ENCODE results near the gene C19orf81. TPM values are rescaled to one million over a fixed set of nuclear protein-coding genes. Genes with fewer than 3 reads are reported as not detected.

C19orf81 gene
- total RNA-seq, 1 experiment from 2014 or later = 2.1 TPM

DNA sequence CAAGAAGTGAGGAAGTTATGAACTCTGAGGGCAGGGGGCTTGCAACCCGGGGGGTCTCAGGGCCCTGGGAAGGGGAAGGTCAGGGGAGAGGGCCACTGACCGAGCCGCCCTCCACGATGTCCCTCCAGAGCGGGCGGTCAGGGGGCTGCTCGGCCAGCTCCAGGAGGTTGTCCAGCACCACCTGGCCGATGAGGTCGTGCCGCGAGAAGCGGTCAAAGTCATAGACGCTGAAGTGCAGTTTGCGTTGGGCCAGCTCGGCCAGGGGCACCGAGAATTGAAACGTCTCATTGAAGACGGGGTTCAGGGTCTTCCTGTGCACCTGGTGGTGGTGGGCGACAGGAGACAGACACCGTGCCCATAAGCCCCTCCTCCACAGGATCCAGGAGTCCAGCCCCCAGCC, 20.1 kb upstream of the C19orf81 start:
- no peak for DNase-seq (ENCODE audit: low spot score)

DNA sequence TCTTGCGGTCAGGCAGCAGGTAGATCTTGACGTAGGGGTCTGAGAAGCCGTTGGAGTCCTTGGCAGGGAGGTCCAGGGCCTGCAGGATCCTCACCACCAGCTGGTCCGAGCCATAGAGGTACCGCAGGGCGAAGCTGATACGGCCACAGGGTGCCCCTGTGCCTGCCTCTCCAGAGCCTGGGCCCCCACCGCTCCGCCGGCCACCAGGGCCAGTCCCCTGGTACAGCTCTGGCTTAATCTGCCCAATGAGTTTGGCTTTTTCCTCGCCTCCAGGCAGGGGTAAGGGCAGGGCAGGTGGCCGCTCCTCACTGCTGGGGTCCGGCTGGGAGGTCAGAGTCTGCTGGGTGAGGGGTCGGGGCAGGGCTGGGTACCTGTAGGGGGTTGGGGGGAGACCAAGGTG, 19.4 kb upstream of the C19orf81 start:
- no peak for DNase-seq (ENCODE audit: low spot score)

DNA sequence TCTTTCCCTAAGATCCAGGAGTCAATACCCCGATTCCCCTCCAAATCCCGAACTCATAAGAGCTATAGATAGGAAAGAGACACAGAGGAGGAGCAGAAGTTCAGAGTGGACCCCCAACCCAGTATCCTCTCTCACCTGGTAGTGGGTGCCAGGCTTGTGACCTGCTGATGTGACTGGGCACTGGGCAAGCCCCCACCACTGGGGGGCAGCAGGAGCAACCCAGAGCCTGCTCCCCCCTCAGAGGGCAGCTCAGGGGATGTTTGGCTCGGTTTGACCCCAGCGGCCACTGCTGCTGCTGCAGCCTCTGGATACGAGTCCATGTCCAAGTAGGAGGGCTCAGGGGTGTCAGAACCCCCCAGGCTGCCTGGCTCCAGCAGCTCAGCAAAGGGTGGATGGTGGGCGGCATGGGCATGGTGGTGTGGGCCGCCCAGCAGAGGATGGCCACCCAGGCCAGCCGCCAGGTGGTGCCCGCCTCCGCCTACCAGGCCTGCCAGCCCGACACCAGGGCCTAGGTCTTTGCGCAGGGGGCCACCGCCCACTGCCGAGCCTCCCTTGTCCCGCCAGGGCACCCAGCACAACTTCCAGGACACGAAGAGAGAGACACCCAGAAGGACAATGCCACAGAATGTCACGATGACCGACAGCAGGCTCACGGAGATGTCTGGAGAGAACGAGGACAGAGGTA, 17.0 kb upstream of the C19orf81 start:
- DNase-seq (ENCODE audit: low spot score) = no peak

DNA sequence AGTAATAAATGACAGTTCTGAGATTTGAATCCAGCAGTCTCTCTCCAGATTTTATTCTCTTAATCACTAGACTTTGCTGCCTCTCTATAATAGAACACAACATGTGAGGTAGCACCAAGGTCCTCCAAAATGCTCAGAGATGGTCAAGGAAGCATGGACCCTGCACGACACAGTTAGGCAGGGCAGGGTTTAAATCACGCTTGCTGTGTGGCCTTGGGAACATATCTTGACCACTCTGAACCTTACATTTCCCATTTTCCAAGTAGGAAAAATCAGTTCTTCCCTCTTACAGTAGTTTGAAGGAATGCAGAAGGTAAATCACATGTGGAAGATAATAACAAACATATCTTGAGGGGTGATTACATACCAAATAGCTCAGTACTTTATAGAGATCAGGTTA, 15.9 kb upstream of the C19orf81 start:
- DNase-seq (ENCODE audit: low spot score) = no peak

DNA sequence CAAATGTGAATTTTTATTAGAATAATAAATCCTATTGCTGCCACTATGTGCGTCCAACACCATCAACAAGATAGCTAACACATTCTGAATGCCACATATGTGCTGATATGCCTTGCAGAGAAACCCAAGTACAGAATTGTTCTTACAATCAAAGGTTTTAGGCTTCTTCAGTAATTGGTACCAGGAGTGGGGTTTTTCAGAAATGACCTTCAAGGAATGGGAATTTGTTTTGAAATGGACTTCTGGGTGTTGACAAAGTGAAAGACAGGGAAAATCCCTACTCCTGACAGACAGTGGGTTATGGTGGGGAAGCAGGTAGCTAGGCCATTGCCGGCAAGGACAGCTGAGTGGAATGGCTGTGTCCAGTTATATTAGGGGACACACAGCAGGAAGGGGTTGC, 15.3 kb upstream of the C19orf81 start:
- DNase-seq (ENCODE audit: low spot score) = no peak

DNA sequence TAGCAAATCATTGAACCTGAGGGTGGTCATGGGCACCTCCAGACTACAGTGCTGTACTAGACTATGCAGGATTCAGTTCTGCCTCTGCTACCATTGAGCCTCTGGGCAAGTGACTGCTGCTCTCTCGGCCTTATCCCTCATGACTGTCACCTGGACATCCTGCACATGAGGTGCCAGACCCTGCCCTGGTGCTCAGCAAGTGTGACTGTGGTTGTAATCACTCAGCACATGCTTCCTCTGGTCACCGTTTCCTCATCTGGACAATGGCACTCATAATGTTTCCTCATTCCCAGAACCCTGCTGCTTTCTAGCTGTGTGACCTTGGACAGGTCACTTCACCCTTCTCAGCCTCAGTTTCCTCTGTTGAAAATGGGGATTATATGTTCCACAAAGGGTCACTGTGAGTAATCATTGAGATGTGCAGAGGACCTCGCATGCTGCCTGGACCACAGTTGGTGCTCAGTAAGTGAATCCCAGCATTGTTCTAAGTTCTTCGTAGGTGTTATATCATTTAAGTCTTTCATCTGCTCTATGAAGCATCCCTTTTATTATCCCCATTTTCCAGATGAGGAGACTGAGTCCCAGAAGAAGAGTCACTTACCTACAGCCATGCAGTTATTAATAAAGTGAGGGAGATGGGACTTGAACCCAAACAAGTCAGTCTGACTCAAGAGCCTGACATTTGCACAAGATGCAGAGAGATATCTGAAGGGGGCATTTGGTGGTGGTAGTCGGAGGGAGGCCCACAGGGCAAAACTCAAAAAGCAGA, 12.7 kb upstream of the C19orf81 start:
- no peak for DNase-seq (ENCODE audit: low spot score)

DNA sequence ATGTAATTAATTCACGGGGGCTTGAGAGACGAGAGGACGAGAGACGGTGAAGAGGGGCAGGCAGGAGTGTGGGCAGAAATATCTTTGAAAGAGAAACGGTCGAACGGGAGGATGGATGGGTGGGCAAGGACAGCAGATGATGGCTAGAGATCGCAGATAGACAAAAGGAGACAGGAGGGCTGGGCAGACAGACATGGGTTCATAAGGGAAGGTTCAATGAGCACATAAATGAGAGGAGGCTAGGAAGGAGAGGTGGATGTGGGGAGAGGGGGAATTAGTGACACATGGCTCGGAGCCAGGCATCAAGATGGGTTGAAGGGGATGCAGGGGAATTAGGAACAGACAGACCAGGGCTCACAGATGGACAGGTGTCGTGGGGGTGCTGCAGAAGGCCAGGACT, 10.6 kb upstream of the C19orf81 start:
- no peak for DNase-seq (ENCODE audit: low spot score)

DNA sequence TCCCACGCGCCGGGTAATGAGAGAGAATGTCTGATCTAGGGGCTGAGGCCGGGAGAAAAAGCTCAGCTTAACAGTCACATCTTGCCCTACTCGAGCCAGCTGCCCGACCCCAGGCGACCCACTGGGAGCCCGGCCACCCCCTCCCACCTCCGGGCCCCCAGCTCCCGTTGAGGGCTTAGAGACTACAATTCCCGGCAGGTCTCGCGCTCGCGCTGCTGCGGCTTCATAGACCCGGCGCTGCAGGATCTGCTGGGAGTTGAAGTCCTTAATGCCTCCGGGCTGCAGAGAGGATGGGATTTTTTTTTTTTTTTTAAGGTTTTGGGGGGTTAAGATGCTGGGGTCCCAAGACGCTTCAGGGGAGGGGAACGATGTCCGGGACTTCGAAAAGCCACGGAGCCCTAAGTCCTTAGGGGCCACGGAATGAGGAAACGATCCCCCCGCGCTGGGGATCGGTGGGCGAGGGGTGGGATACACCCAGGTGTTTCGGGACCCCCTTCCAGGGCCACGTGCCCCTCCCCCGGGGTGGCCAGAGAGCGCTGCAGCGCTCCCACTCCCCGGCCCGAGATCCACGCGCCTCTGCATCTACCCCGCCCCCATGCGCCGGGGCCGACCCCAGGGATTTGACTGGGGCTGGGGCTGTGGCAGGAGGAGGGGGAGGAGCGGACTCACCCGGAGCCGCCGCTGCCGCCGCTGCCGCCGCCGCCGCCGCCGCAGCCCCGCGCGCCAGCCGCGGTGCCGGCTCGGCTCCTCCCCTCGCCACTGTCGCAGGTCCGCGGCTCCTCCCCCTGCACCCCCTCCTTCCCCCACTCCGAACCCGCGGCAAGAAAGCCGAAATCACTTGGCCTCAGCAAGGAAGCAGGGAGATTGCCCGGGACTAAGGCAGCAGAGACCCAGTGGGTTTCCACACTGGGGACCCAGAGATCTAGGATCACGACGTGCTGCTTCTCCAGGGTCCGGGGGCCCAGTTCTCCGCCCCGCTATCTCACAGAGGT, 9.8 kb upstream of the C19orf81 start, which contains the start of gene SYT3:
Gene SYT3, minus strand, starts transcription at position 761 of the 992 bp plus-strand sequence. CDS start 2,470 bp downstream, outside the sequence.
- peak; percentile 43 for DNase-seq (ENCODE audit: low spot score)

DNA sequence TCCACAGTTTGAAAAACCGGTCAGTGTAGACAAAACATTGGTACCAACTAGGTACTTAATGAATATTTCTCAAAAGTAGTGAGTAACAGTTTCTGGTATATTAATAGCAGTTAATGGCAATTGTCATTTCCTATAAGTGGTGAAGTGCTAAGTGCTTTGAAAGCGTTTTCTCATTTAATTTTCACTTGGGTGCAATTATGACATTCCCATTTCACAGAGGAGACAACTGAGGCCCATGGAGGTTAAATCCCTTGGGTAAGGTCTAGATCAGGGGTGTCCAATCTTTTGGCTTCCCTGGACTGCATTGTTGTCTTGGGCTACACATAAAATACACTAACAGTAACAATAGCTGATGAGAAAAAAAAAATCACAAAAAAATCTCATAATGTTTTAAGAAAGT, 8.9 kb upstream of the C19orf81 start:
- no peak for DNase-seq (ENCODE audit: low spot score)

DNA sequence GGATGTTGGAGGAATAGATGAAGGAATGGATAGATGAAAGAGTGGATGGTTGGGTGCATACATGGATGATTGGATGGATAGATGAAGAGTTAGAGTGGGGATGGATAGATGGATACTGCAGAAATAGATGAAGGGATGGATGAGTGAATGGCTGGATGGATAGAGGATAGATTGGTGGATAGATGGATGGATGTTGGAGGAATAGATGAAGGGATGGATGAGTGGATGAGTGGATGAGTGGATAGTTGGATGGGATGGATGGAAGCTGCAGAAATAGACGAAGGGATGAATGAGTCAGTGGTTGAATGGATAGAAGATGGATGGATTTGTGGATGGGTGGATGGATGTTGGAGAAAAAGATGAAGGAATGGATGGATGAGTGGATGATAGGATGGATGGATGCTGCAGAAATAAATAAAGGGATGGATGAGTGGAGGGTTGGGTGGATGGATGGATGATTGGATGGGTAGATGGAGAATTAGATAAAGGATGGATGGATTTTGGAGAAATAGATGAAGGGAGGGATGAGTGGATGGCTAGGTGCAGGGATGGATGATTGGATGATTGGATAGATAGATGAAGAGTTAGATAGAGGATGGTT, 4.8 kb upstream of the C19orf81 start:
- no peak for DNase-seq (ENCODE audit: low spot score)

DNA sequence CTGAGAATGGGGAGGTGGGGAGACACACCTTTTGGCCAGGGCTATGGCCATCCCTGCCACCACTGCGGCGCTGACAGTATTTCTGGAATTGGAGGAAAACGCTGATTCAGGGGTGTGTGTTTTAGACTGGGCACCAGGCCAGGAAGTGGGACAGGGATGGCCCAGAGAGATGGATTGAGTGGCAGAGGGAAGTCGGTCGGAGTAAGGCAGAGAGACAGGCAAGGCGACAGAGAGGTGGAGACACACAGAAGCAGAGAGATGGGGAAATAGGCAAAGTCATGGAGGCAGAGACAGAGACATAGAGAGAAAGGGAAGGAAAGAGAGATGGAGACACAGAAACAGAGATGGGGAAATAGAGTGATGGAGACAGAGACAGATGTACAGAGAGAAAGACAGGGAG, 4.1 kb upstream of the C19orf81 start:
- DNase-seq (ENCODE audit: low spot score) = no peak

DNA sequence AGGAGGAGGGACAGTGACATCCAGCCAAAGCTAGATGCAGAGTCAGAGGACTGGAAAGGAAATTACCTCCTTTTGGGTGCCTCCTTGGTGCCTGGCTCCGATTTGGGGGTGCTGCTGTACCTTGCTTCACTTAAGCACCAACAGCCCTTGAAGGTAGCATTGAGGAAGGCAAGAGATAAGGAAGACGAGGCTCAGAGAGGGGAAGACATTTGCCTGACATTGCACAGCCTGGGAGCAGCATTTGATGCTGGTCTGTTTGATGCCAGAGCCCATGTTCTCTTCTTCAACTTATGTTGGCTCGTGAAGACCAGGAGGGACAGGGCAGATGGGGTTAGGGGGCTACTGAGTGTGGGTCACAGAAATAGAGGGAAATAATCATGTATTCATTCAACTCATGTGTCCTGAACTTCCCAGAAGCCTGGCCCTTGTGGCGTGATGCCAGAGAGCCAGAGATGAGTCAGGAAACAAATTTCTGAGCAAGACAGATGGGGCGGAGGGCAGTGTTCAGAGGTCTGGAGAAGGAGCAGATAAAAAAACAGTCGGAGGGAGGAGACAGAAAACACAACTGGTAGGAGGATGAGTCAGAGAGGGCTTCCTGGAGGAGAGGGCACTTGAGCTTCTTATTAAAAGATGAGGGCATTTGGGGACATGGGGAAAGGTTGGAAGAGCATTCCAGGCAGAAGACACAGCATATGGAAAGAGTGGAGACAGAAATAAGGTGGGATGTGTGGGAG, 3.0 kb upstream of the C19orf81 start:
- peak; percentile 93 for DNase-seq (ENCODE audit: low spot score)

DNA sequence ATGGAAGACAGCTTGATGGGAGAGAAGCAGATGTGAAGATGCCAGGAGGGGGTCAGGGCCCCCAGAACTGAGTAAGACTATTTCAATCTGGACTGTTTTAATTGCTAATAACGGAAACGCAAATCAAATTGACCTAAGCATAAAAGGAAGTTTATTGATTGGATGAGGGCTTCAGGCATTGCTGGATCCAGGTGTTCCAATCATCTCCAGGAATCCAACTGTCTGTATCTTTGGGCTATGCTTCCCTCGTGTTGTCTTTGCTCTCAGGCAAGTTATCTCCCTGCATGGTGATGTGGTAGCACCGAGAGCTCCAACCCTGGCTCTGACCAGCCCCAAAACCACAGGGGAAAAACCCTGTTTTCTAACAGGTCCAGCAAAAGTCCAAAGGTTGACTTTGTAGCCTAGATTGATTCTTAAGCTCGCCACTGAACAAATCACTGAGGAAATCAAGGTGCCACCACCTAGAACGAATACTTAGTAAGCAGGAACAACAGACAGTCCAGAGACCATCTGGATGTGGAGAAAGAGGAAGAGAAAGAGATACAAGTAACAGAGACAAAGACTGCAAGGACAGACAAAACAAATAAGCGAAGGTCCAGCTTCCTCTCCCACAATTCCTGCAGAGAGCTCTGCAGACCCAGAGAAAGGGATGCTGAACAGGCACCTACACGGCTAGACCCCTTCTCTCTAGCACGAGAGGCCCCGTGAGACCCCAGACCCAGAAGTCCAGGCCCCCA, 1.2 kb upstream of the C19orf81 start:
- DNase-seq (ENCODE audit: low spot score) = no peak

DNA sequence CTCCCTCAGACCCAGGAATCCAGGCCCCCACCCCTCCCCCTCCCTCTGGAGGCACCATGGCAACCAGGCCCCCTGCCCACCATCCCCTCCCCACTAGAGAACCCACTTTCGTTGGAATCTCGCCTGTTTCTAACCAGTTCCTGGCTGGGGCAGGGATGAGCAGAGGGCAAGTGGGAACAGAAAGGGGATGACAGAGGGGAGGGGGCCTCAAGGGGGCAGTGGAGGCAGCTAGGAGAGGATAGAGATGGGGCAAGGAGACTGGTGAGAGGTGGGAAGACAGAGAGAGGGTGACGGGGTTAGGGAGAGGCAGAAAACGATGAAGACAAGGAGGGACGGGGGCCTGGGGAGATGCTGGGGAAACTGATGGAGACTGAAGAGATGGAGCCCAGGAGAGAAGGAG, 586 bp upstream of the C19orf81 start:
- DNase-seq (ENCODE audit: low spot score) = no peak

DNA sequence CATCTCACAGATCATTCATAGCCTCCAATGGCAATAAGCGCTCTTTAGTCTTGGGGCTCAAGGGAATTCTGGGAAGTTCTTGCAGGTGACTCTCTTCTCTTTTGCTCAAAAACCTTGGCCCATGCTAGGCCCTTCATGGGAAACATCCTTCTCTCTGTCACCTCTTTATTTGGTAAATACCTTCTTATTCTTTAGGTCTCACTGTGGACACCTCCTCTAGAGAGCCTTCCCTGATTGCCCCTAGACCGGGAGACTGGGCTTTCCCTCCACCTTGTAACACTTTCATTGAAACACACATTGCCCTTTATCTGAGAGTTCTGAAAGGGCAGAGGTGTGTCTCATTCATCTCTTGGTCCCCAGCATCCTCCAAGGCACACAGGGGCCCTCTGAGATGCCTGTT, 1.9 kb downstream of the C19orf81 start:
- DNase-seq (ENCODE audit: low spot score) = no peak

DNA sequence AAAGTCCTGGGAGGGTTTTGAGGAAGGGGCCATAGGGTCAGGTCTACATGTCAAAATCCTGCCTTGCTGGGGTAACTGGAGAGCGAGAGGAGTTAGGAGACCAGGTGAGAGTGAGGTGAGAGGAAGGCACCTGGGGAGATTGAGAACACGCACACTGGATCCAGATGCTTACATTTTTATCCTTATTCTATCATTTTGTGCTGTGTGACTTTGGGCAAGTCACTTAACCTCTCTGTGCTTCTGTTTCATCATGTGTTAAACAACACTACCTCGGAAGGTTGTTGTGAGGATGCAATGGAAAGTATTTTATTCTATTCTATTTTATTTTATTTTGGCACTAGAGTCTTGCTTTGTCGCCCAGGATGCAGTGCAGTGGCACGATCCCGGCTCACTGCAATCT, 3.5 kb downstream of the C19orf81 start:
- DNase-seq (ENCODE audit: low spot score) = no peak

DNA sequence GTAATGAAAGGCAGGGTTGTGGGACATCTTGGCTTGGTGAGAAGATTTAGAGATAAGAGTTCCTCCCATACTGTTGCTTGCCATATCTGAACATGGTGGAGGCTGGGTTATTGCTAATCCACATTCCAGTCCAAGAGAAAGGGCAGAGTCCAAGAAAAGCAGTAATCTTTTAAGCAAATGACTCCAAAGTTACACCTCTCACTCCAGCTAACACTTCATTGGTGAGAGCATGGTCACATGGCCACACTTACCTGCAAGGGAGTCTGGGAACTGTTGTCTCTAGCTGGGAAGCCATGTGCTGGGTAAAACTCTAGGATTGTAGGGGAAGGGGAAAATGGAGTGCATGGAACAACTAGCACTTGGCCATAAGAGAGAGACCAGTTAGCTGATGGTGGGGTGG, 5.6 kb downstream of the C19orf81 start:
- DNase-seq (ENCODE audit: low spot score) = no peak

DNA sequence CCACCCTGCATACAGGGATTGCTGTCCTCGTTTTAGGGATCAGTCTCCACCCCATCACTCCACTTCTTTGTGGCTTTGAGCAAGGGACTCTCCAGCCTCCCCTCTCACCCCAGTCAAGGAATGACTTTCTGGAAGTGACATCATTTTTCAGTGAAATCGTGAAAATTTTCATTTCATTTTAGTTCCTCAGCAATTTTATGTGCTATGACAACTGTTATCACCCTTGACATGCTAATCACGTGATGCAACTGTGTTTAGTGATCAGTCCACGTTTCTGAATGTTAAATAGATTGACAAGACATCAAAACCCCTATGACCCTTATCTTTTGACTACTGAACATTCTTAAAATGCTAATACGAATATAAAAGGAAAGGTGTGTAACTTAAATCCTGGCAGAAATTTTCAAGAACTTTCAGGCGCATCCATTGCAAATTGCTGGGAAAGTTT, 8.0 kb downstream of the C19orf81 start:
- no peak for DNase-seq (ENCODE audit: low spot score)

DNA sequence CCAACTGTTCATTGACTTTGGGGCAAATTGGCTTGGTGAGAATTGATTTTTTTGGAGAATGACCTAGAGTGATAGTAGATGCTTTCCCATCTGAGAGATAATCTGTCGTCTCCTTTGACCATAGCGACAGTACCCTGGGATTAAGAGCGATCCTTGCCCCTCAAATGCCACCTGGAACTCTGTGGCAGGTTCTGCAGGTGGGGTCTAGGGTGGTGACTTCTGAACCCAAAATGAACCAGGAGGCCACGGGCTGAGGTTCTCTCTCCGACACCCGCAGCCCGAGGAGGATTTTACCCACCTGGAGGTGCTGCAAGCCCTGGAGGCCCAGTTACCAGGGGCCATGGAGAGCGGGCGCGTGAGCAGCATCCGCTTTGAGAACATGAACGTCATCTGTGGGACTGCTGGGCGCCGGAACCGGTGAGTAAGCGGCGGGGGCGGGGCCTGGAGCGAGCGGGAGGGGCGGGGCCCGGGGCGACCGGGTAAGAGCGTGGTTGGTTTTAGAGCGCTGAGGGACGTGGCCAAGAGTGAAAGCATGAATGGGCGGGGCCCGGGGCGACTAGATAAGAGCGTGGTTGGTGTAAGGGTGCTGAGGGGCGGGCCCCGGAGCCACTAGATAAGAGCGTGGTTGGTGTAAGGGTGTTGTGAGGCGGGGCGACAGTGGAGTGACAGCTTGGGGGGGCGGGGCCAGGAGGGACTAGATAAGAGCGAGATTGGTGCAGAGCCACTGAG, 8.6 kb downstream of the C19orf81 start:
- DNase-seq (ENCODE audit: low spot score) = peak; percentile 100
